T47D (cell line): ENCODE results near the gene ADPRHL1.
A peak's percentile ranks its signal among the peaks of the same experiment; 100 is the strongest.
"Not testable (repeated sequence)": the region's sequence is repeated elsewhere in the genome, so short reads cannot be mapped to it uniquely, and the experiment has no call there.

ENCODE experiments used
- DNase-seq, 2 experiments: peaks; one replicate each; pipeline versions ENCODE4 v3.0.0 to v3.0.0-alpha.2; 2011 to 2012; ENCODE audit warnings: low read depth in 1 of 2, low spot score in 1 of 2
- JUND ChIP-seq: IDR thresholded peaks from 2 replicates; pipeline ENCODE4 v1.6.1; 2012; ENCODE audit warnings: low read depth
- in situ Hi-C: cut with HindIII; loops from 2 replicates; pipeline ENCODE4 v1.10.0; 2016; ENCODE audit warnings: low sequenced_read_pairs, low pct_unique_long_range_greater_than_20kb

ADPRHL1 gene

DNA sequence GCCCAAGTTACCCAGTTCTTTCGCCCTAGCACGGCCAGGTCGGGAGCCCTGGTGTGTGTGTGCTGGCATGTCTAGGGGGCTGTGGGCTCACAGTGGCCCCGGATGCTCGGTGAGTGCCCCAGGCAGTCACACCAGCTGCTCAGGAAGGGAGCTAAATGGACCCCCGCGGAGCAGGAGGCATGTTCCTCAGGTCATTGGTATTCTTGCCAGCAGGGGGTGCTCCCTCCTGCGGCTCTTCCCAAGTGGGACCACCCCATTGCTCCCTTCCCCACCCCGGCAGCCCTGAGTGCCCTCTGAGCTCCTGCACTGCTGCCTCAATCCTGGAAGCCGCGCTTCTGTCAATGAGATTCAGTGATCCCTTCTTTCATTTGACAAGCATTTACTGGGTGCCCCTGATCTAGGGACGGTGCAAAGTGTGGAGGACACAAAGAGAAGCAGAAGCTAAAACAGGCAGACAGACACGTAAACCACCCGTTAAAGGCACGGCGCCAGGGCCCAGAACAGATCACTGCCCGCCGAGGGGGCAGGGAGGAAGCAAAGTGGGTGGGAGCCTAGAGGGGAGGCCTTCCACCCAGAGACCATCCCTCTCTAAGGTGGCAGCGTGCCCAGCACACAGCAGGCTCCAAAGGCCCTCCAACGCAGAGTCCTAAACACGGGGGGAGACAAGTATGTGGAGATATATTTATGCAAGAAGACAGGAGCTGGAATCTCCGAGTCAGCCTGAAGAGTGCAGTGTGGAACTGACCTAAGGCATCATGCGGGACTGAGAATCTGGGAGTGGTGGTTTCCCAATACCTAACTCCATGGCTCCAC lies 5.2 kb upstream of the ADPRHL1 start:
- DNase-seq = no peak

DNA sequence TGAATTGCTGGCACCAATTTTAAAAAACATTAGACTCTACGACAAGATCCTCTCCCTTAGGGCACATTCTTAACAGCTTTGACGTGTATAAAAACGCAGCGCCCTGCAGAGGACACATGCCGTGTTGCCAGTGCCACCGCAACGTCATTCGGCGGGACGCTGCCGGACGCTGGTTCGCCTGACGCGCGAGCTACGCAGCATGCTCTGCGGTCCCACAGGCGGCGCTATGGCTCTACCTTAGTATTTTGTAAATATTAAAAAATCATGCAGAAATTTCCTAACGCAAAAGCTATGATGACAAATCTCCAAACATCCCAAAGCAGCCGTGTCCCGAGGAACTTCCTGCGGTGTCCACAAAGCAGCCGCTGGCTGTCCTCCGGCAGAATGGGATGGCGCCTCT lies 4.2 kb upstream of the ADPRHL1 start:
- in situ Hi-C loops = no loop called here
- no peak for DNase-seq
- no peak for TF ChIP-seq JUND

More for the DNA sequence above, 5.2 kb upstream of the ADPRHL1 start:
- in situ Hi-C loops = no loop called here
- no peak for TF ChIP-seq JUND

DNA sequence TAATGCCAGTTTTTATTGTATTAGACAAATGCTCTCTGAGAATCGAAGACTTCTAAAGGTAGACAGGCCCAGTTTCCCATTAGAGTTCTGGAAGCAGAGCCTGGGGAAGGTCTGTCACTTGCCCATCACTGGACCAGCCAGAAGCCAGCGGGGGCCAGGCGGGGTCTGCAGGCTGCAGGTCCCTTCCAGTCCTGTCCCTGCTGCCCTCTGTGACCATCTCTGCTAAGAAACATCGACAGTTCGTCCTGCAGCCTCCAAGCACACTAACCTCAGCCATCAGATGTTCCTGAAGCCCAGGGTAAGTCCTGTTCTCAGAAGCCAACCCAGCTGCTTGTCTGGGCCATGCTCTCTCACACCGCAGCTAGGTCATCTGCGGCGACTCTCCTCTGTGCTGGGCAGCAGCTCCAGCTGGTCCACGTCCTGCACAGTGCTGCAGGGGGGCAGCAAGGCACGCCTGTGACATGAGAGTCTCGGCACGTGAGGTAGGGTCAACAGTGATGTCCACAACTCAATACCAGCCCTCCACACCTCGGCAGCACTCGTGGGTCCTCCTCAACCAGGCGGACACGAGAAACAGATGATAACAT lies 2.9 kb upstream of the ADPRHL1 start:
- in situ Hi-C loops = no loop called here
- DNase-seq = no peak
- TF ChIP-seq JUND = no peak

DNA sequence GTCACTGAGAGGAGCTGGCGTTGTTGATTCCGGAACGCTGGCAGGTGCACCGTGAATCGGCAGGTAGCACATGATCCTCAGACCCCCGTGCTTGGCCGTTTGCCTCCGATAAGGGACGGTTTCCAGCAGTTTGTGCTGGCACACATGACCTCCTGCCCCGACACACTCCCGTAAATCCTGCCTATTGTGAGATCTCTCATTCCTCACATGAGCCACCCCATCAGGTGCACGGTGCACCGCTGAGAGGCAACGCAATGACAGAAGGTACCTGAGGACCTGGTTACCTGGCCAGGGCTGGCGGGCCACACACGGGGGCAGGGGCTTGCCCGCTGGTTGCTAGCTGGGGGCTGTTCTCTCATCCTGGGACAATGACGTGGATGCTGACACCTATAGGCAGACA lies 2.1 kb upstream of the ADPRHL1 start:
- TF ChIP-seq JUND = no peak
- no peak for DNase-seq
- in situ Hi-C loops = no loop called here

DNA sequence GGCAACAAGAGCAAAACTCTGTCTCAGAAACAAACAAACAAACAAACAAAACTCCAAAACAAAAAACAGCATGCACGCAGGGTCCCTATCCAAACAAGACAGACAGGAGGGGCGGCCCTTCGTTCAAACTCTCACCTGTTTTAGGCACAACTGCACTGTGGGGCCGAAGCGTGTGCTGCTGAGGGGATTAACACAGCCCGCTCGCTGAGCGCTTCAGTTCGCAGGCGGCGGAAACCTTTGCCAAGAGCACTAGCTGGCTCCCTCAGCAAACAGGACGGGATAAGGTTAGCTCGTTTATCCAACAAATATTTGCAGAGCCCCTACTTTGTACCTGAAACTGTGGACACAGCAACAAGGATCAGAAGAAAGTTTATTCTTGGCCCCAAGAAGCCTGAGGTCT lies 1.6 kb upstream of the ADPRHL1 start:
- in situ Hi-C loops = no loop called here
- TF ChIP-seq JUND = no peak
- DNase-seq = no peak

DNA sequence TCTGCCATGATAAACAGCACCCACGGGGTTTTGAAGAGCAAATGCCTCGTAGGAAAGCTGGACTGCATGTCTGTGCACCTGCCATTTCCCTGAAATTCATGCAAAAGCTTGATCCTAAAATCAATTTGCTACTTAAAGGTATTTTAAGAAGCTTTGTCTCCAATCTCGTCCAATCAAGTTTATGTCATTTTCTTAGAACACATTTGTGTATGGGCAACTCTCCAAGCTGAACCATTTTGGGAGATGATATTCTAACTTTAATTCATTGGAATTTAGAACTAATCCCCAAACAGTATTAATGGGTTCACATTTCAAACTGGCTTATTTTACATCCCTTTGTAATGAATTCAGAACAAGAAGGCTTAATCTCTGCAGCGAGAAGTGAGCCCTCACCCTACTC lies 822 bp downstream of the ADPRHL1 start:
- no peak for TF ChIP-seq JUND
- DNase-seq = no peak
- in situ Hi-C loops = no loop called here

DNA sequence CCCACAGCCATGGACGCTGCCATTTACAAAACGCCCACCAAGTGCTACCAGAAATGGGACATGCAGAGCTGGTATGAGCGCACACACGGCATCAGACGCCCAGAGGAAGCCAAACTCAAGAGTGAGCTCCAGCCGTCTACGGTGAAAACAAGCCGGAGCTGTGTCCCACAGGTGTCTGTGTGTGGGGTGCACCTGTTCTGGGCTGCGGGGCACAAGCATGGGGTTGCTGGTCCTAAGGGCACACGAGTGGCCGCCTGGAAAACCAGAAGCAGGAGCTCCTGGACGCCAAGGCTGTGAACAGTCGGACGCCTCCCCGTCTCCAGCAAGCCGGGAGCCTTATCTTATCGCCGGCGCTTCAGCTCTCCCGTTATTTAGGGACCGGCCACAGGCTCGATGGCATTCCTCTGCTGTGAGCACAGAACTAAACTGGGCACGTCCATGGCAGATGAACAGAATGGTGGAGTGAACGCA lies 1.3 kb downstream of the ADPRHL1 start:
- in situ Hi-C loops = no loop called here
- DNase-seq = no peak
- no peak for TF ChIP-seq JUND

DNA sequence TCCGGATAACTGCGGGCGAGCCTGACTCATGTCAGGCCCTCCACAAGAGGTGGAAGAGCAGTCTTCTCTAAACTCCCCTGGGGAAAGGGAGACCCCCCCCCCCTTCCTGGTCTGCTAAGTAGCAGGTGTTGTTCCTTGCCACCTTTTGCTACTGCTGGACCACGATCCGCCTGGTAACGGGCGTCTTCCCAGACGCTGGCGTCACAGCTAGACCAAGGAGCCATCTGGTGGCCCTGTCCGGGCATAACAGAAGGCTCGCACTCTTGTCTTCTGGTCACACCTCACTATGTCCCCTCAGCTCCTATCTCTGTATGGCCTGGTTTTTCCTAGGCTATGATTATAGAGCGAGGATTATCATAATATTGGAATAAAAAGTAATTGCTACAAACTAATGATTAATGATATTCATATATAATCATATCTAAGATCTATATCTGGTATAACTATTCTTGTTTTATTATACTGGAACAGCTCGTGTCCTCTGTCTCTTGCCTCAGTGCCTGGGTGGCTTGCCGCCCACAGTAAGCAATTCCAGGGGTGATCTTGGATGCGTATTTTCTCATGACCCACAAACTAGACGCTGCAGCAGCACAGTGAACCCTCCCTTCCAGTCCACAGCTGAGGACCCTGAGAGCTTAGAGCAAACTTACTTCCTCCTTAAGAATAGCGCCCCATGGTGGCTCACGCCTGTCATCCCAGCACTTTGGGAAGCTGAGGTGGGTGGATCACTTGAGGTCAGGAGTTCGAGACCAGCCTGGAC lies 2.2 kb downstream of the ADPRHL1 start:
- in situ Hi-C loops = not testable (repeated sequence)
- peak in 1 of 2 experiments; percentile 60 for DNase-seq

DNA sequence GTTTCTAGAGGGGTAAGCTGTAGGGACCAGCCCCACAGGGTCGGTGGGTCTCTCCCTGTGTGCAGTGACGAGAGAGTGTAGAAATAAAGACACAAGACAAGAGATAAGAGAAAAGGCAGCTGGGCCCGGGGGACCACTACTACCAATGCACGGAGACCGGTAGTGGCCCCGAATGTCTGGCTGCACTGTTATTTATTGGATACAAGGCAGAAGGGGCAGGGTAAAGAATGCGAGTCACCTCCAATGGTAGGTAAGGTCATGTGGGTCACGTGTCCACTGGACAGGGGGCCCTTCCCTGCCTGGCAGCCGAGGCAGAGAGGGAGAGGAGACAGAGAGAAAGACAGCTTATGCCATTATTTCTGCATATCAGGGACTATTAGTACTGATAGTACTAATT lies 2.9 kb downstream of the ADPRHL1 start:
- in situ Hi-C loops, DNase-seq: not testable (repeated sequence)

DNA sequence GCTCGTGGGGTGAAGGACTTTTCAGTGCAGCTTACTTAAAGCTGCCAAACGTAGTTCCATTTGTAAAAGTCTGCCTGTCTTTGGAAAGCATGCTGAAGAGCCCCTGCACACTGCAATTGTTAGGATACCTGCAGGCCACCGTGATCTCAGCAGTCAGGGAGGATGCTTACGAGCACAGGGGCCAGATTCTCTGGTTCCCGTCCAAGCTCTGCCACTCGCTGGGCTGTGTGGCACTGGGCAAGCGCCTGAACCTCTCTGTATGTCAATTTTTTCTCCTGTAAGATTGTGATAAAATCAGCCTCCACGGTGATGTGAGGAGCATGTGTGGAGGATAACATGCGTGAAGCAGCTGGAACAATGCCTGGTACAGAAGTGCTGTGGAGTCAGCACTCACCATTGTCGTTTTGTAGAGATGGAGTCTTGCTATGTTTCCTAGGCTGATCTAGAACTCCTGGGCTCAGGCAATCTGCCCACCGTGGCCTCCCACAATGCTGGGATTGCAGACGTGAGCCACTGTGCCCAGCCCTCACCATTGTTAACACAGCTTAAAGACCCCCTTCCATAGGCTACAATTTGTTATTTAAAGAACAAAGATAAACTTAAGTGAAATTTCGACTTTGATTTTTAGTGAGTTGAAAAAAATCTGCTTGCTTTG lies 3.5 kb downstream of the ADPRHL1 start:
- no peak for TF ChIP-seq JUND
- in situ Hi-C loops = no loop called here
- DNase-seq = no peak

DNA sequence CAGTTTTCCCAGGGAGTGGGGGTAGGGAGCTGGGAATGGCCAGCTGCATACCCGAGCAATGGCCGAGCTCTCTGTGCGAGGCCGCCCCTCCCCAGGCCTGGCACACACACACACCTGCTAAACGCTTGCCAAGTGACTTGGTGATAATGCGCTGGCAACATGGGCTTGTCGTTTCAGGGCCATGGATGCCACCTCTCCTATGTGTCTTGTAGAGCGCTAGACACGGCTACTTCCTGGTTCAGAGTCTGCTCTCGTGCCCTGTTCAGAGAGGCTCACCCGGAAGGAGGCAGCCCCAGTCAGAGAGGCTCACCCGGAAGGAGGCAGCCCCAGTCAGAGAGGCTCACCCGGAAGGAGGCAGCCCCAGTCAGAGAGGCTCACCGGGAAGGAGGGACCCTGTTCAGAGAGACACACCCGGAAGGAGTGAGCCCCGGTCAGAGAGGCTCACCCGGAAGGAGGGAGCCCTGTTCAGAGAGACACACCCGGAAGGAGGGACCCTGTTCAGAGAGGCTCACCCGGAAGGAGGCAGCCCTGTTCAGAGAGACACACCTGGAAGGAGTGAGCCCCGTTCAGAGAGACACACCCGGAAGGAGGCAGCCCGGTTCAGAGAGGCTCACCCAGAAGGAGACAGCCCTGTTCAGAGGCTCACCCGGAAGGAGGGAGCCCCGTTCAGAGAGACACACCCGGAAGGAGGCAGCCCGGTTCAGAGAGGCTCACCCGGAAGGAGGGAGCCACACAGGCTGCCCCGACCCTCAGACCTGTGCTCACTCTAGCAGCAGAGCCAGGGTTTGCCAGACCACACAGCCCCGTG lies 4.2 kb downstream of the ADPRHL1 start:
- in situ Hi-C loops = no loop called here
- TF ChIP-seq JUND = no peak

DNA sequence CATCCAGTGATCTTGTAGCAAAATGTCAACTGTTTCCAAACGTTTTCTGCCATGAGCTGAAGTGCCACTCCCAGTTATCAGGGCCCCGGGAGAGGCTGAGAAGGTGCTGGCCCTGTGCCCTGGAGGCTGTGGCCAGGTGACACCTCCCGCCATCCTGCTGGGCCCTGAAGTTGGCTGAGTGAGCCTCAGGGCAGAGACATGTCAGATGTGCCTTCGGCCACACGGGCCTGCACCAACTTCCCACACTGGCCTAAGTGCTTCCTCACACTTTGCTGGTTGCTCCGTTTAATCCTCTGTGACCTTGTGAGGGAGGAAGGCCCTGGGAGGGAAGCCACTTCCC lies 4.8 kb downstream of the ADPRHL1 start:
- in situ Hi-C loops = no loop called here

More for the DNA sequence above, 4.2 kb downstream of the ADPRHL1 start:
- DNase-seq = peak in 1 of 2 experiments; percentile 97

More for the DNA sequence above, 4.8 kb downstream of the ADPRHL1 start:
- no peak for DNase-seq
- no peak for TF ChIP-seq JUND
